GM21825 (cell line): Measurements from ENCODE around the gene NR2C2.
A peak's percentile ranks its signal among the peaks of the same experiment; 100 is the strongest.
"Not testable (repeated sequence)": the region's sequence is repeated elsewhere in the genome, so short reads cannot be mapped to it uniquely, and the experiment has no call there.

ENCODE experiments used
- ATAC-seq: cut with Tn5 transposase; IDR thresholded peaks from one replicate; pipeline ENCODE4 v1.9.1; 2021; ENCODE audit warnings: mild to moderate bottlenecking, moderate library complexity; ENCODE audit not compliant: unreplicated experiment

NR2C2 gene

DNA sequence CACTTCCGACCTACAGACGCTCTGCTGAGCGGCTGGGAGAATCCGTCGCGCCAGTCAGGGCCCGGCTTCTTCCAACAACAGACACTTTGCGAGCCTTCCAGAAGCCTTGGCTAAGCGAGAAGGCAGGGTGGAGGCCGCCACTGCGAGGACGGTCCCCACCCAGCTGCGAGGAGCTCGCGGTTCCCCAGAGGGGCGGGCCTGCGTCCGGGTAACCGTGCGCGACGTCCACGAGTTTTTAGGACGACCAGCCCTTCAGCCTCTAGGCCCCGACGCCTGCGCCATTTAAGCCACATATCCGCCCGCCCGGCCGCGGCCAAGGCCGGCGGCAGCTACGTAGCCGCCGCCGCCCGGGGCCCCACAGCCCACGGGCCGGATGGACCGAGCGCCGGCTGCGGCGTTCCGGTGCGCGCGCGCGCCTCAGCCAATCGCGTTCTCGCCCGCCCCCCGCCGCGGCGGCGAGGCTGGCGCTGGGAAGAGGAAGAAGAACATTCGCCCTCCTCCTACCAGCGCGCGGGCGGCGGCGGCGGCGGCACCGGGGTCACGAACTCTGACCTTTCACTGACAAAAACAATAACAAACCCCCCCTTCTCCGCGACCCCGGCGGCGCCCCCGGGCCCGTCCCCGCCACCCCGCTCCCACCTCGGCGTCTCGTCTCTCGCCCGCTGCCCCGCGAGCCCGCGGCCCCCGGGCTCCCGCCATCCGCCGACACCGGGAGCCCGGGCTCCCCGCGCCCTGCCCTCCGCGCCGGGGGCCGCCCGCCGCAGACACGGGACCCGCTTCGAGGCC is at the start of gene NR2C2:
Gene NR2C2, plus strand, starts transcription at position 484 of the 786 bp plus-strand sequence. CDS start 56,332 bp downstream, outside the sequence.
- peak; percentile 45 for ATAC-seq

DNA sequence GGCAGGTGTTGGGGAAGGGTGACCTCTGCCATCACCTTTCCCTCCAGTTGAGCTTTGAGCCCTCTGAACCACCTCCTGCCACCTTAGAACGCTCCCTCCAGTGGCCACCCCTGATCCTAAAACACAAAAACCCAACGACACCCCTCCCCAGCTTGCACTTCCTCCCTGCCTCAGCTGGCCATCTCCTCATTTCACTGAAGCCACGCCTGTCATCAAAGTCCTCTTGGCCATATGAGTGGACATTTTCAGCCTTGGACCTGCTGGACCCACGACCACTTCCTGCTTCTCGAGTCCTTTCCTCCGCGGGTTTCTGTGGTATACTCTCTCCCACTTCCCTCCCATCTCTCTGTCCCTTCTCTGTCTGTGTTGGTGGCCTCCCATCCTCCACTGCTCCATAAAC is 48.5 kb upstream of the NR2C2 start:
- ATAC-seq, result no peak

DNA sequence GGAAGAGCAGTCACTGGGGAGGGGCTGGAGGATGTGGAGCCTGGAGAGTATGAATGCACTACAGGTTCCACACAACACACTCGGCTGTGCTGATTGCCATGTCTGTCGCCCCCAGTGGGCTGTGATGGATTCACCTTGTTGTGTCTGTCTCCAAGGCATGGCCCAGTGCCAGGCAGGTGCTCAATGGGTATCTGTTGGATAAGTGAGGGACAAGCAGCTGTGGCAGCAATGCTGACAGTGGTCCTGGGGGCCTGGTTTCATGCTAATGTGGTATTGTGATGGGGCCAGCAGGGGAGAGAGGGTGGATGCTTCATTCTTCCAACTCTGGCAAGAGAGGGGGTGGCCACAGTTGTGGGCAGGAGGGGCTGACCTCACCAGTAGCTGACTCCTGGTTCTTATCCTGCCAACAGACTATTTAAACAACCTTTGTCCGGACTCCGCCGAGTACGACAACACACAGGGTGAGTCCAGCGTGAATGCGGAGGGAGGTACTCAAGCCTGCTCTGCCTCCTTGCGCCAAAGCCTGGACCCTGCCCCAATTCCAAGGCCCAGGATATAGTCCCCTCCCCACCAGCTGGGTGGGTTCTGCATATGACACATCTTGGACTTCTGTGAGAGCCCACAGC is 47.3 kb upstream of the NR2C2 start:
- ATAC-seq, result no peak

DNA sequence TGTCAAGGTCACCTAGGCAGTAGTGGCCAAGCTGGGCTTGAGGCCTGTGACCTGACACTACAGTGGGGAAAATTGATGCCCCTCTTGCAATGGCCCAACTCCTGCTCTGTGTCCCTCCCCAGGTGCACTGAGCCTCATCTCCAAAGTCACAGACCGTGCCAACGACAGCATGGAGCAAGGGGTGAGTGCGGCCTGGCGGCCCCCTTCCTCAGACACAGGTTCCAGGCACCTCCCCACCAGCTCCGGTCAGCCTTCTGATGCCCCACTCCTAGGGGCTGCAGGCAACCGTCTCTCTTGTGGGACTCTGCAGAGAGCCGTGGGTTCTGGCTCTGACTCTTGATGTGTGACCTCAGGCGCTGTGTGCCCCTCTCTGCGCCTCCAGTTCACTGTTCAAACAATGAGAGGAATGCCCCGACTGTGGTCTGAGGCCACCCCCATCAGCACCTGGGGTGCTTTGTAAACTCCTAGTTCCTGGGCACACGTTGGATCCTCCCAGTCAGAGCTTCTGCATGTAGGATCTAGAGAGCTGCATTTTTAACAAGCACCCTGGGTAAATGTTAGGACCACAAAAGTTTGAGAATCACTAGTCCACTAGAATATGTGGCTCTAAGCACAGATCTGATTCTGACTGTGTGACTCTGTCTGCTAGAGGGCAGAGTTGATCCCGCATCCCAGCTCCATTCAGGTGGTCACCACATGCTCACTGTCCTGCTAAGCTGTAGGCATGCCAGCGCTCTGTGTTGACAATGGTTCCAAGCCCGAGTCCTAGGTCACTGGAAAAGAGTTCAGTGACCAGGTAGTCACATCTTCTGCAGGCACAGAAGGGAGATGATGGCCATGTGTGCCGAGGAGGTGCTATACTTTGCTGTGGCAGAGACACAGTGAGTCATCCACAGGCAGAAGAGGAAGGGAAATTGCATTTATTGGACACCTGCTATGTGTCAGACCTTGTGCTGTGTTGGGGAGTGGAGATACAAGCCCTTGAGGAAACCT is 46.2 kb upstream of the NR2C2 start:
- ATAC-seq, result no peak

DNA sequence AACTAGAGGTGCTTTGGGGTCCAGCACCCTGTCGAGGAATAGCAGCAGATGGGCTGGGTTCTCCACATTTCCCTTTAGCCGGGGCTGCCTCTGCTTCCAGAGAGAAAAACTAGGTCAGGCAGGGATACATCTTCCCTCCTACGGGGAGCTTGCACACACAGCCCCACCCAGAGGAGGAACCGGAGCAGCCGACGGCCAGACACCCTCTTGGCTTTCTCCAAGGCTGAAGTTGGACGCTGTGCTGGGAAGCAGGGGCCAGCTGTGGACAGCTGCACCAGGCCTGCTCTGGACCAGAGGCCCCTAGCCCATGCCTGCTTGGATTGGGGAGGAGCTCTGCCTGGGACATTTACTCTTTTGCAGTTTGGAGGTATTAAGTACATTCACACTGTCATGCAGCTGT is 44.7 kb upstream of the NR2C2 start:
- no peak for ATAC-seq

DNA sequence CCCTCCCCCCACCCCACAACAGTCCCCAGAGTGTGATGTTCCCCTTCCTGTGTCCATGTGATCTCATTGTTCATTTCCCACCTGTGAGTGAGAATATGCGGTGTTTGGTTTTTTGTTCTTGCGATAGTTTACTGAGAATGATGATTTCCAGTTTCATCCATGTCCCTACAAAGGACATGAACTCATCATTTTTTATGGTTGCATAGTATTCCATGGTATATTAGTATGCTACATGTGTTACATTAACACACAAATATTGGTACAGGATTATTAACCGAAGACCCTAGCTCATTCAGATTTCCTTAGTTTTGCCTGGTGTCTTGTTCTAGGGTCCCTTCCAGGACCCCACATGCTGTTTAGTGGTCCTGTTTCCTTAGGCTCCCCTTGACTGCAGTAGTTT is 43.9 kb upstream of the NR2C2 start:
- not testable (repeated sequence) for ATAC-seq

DNA sequence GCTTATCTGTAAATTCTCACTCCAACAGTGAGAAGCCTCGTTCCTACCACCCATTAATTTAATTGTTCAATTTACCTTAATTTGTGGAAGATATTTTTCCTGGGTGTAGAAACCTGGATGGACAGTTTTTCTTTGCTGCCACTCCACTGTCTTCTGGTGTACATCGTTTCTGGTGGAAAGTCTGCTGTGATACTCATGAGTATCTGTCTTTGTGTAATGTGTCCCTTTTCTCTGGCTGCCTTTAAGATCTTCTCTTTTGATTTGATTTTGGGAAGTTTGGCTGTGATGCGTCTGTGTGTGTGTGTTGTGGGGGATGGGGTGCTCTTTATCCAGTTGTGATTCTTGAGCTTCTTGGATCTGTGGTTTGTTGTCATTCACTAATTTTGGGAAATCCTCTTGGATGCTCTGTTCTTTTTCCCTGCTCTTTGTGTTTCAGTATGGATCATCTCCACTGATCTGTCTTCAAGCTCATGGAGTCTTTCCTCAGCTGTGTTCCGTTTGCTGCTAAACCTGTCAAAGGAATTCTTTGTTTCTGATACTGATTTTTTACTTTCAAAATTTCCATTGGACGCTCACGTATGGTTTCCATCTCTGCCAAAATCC is 42.2 kb upstream of the NR2C2 start:
- no peak for ATAC-seq

DNA sequence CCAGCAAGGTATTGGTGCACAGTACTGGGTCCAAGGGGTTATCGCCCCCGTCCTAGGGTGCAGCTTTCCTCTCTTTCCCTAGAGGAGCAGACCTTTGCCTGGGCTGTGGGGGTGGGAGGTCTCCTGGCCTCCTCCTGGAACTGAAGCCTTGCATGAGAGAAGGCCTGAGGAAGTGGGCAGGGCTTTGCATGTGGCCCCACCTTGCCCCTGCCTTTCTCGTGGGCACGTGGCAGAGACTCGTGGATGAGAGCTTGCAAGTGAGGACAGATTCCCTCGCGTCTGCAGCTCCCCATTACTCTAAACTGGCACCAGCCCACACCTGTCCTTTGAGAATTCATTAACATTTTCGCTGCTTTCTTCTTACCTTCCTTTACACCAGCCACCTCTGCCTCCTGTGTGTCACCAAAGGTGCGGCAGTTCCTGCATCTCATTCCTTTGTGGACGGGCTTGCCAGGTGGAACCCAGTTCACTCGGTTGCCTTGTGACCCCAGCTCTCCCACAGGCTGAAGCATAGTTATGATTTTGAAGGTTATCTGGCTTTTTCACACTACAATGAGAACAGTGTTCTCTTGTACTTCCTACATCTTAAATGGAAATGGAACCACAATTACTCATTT is 40.9 kb upstream of the NR2C2 start:
- no peak for ATAC-seq

DNA sequence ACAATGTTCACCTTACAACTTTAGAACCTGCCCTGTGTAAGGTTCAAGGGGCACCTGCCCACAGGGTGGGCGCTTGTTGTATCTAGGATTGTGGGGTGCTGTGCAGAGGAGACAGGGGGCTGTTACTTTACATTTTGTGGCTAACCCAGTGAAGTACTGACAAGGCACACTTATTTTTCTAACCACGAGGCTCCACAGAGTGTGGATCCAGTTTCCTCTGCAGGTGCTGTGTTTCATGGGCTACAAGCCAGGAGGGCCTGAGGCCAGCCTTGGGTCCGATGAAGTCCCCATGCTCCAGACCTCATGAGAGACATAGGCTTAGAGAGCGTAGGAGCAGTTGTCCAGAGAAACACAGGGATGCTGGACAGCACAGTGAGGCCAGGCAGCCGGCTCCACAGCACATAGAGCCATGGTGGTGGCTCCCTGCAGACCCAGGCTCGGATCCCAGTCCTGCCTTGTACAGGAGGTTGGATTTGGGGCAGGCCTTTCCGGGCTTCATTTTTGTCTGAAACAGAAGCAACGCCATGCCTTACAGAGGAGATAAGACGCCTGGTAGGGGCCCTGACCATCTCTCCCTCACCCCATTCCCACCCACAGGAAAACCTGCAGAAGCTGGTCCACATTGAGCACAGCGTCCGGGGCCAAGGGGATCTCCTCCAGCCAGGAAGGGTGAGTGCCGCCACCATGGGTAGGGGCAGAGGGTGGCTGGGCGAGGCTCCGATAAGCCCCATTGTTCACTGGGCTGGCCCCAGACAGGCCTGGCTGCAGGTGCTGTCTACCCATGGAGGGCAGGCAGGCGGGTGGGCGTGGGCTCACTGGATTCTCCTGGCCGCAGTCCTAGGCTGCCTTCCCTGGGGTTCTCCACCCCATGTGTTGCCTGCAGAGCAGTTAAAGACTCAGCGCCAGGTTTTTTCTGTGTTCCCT is 40.1 kb upstream of the NR2C2 start:
- no peak for ATAC-seq

DNA sequence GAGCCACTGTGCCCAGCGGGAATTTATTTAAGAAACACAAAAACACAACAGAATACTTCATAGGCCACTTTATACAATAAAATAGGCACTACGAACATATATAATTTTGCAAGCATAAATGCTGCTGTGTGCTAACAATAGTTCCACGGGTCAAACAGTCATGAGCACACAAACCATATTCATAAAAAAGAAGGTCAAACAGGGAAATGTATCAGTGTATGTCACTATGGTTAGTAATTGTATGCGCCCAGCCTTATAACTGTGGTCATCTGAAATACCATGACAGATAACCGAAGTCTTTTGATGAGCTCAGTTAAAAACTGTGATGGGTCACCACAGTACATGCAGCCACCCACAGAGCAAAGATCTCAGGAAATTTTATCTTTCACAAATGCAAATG is 38.1 kb upstream of the NR2C2 start:
- no peak for ATAC-seq

DNA sequence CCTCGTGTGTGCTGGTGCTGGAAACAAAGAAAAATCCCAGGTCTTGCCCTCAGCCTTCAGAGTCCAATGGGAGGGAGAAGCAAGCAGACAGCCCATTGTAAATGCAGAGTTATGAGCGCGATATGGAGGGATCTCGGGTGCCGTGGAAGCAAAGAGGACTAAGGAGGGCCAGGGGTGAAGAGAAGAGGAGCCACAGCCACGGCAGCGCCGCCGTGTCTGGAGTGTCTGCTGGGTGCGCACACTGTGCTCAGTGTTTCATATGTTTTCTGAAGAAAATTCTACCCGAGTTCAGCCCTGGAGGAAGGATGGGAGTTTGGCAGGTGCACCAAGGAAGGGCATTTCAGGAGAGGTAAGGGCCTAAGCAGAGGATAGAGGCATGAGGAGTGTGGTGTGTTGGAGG is 35.7 kb upstream of the NR2C2 start:
- no peak for ATAC-seq

DNA sequence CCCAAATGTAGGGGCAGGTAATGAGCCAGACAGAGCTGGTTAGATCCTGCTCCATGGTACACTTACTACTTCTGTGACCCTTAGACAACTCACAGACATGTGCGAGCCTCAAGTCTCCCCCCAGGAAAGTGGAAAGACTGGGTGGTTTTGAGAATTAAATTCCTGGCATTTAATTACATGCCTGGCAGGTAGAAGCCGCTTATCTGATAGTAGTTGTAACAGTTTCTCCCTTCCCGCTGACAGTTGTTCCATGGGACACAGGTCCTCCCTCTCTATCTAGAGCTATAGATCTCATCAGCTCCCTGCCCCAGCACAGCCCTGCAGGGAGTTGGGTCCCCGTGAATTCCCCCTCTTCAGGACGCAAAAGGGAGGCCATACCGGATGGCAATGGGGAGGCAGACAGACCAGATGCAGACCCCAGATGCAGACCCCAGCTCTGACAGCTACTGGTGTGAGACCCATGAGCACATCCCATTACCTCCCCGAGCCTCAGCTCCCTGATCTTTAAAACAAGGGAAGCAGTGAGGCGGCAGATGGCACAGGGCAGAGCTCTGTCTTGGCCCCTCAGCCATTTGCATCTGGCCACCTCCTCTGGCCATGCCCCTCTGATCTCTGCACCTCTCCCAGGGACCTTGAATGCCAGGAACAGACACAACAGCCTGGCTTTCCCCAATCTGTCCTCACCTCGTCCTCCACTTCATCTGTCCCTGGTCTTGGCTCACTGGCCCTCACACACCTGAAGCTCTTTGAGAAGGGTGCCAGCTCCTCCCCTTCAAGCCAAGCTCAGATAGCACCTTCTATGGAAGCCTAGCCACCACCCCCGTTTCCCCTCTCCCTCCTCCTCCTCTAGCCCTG is 34.1 kb upstream of the NR2C2 start:
- ATAC-seq, result no peak

DNA sequence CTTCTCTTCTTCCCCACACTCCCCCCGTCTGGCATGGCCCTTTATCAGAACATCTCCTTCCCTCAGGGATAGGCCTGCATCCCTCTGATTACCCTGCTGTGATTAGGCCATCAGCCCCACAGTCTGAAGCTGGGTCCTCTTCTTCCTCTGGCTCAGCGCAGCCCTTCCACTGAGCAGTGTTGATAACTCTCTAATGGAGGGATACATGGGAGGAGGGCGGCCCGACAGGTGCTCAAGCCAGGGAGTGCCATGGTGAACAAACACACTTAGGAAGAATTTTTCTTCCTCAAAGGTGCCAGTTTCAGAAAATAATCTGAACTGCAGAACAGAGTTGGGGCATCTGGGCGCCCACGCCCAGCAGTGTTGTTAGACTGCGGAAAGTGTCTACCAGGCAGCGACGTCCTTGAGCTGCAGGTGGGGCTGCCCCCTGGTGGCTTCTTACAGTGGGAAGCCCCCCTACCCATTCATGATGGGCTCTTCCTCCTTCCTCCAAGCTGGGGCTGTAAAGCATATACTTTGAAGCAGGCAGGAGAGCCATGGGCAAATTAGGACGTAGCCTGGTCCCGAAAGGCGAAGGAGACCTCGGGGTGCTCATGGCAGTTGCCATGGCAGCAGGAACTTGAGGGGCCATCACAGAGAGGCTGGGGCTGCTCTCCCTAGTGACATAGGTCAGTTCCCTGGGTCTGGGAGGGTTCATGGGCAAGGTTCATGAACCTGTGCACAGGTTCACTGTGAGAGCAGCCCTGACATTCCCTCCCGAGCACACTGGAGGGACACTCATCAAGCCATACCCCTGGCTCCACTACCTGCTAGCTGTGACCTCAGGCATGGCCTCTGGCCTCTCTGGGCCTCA is 33.2 kb upstream of the NR2C2 start:
- no peak for ATAC-seq

DNA sequence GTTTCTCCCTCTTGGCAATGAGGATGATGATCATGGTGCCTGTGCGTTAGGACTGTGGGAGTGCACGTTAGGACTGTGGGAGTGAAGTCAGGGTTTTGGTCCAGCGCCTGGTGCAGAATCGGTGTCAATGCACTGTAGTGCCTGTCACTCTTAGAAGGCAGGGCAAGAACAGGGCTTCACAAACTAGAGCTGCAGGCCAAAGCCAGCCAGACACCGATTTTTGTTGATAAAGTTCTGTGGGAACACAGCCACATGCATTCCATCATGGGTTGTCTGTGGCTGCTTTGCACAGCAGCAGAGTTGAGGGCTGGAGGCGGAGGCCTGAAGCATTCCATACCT is 32.6 kb upstream of the NR2C2 start:
- ATAC-seq, result no peak

DNA sequence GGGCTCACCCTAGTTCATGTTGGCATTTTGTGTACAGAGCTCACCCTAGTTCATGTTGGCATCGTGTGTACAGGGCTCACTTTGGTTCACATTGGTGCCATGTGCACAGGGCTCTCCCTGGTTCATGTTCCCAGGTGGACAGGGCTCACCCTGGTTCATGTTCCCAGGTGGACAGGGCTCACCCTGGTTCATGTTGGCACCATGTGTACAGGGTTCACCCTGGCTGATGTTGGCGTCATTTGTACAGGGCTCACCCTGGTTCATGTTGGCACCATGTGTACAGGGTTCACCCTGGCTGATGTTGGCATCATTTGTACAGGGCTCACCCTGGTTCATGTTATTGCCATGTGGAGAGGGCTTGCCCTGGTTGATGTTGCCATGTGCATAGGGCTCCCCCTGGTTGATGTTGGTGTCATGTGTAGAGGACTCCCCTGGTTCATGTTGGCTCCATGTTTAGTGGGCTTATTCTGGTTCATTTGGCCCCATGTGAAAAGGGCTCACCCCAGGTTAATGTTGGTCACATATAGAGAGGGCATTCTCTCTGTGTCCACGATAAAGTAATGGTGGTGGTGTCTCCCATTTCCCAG is 31.7 kb upstream of the NR2C2 start:
- no peak for ATAC-seq

DNA sequence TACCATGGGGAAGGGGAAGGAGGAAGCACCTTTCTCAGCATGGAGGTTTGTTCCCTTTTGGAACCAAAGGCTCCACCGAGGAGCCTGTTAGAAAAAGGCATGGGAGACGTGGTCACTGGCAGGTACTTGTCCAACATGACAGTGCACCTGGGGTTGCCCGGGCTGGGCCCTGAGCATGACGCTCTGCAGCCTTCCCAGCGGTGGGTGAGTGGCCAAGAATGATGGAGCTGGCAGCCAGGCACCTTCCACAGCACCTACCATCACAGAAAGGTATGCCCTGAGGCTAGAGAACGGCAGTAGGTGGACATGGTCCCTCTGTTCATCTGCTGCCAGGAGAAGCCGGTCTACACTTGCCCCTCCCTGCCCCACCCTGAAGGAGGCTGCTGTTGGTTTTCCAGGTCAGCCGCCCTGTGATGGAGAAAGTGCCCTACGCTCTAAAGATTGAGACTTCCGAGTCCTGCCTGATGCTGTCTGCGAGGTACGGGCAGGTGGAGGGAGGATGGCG is 29.0 kb upstream of the NR2C2 start:
- no peak for ATAC-seq

DNA sequence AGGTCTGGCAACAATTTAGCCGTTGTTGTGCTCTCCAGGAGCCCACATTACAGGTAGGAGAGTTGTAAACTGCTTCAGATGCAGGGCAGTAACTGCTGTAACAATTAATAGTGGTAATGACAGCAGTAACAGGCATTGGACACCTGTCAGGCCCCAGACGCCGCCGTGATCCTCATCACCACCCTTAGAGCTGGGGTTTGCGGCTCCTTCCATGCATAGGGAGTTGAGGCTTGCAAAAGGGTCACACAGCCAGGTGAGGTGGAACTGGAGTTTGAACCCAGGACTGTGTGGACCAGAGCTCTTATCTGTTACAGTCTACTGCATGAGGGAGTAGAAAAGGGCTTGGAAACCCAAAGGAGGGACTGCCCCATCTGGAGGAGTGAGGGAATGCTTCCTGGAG is 26.8 kb upstream of the NR2C2 start:
- ATAC-seq, result no peak
